Kidney epithelial cell (primary cell): ENCODE data around the gene PSORS1C1. TPM values are rescaled to one million over a fixed set of nuclear protein-coding genes. Genes with fewer than 3 reads are reported as not detected.

Experiments
- DNase-seq: peaks from one replicate; pipeline ENCODE4 v3.0.0-alpha.2; 2010; ENCODE audit warnings: low read depth
- H3K27me3 ChIP-seq: 2 replicates; pipeline ENCODE4 v1.6.0; 2011; ENCODE audit warnings: low read length; ENCODE audit not compliant: control insufficient read depth, insufficient read depth
- H3K36me3 ChIP-seq: 2 replicates; pipeline ENCODE4 v1.5.1; 2011; ENCODE audit warnings: low read length; ENCODE audit not compliant: control insufficient read depth, insufficient read depth
- H3K4me3 ChIP-seq: 2 replicates; pipeline ENCODE4 v1.5.1; 2011; ENCODE audit warnings: low read depth, mild to moderate bottlenecking, control low read depth, low read length
- total RNA-seq: library from RNA; depleted of rRNA; stranded (reverse); fragments of >200 nt; gene quantifications from 2 replicates; pipeline ENCODE4 v1.2.3, GENCODE V29; 2015
- TF ChIP-seq, protein P1 (sequence below): IDR thresholded peaks from 2 replicates; pipeline ENCODE4 v1.5.1; 2011; ENCODE audit warnings: mild to moderate bottlenecking, moderate library complexity, low read length, control low read depth, inconsistent platforms; ENCODE audit not compliant: insufficient read depth, poor library complexity, severe bottlenecking

Gene PSORS1C1
- total RNA-seq, 1 donor from 2014 or later, result 0.38 TPM

- H3K36me3 ChIP-seq, result peaks cover 1% of the 10 kb centered on the region
- H3K4me3 ChIP-seq, result no peak overlapping the region
- no peaks in the 10 kb centered on the region for H3K27me3 ChIP-seq
- DNase-seq, result no peak
- TF ChIP-seq, protein P1, sequence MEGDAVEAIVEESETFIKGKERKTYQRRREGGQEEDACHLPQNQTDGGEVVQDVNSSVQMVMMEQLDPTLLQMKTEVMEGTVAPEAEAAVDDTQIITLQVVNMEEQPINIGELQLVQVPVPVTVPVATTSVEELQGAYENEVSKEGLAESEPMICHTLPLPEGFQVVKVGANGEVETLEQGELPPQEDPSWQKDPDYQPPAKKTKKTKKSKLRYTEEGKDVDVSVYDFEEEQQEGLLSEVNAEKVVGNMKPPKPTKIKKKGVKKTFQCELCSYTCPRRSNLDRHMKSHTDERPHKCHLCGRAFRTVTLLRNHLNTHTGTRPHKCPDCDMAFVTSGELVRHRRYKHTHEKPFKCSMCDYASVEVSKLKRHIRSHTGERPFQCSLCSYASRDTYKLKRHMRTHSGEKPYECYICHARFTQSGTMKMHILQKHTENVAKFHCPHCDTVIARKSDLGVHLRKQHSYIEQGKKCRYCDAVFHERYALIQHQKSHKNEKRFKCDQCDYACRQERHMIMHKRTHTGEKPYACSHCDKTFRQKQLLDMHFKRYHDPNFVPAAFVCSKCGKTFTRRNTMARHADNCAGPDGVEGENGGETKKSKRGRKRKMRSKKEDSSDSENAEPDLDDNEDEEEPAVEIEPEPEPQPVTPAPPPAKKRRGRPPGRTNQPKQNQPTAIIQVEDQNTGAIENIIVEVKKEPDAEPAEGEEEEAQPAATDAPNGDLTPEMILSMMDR, result no peak
Observed at GRCh38 chr6:31143148-31143547, 28.5 kb downstream of the PSORS1C1 start.

GRCh38 chr6:31144296-31144969, 29.8 kb downstream of the PSORS1C1 start:
- Histone ChIP-seq H3K36me3 (peaks cover 1% of the 10 kb centered on the region), H3K27me3 (no peaks in the 10 kb centered on the region), H3K4me3 (no peak overlapping the region)
- TF ChIP-seq, protein P1, result no peak
- DNase-seq, result no peak

GRCh38 chr6:31144970-31145340, 30.4 kb downstream of the PSORS1C1 start:
- no peak for DNase-seq
- H3K36me3 ChIP-seq, result peaks cover 1% of the 10 kb centered on the region
- TF ChIP-seq, protein P1, result no peak
- H3K4me3 ChIP-seq, result no peak overlapping the region
- no peaks in the 10 kb centered on the region for H3K27me3 ChIP-seq

DNA sequence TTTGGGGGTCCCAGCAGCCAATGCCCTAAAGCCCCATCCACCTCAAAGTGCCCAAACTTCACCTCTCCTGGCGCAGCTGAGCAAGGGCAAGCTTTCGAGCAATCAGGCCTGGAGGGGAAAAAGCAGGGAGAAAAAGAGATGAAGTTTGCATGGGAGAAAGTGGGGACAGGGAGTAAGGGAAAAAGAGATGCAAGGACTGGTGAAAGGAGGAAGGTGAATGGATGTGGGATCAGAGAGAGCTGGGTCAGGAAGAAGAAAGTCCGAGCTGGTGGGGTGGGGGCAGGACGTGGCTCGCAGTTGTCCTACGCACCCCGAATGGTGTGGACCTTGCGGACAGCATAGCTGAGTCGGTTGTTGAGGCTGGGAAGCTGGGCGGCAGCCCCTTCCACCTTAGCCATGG, 30.8 kb downstream of the PSORS1C1 start:
- no peak for DNase-seq
- Histone ChIP-seq H3K4me3 (no peak overlapping the region), H3K36me3 (peaks cover 1% of the 10 kb centered on the region), H3K27me3 (no peaks in the 10 kb centered on the region)
- TF ChIP-seq, protein P1, result no peak

GRCh38 chr6:31149827-31150447, 35.3 kb downstream of the PSORS1C1 start:
- peaks cover 1% of the 10 kb centered on the region for H3K36me3 ChIP-seq
- H3K27me3 ChIP-seq, result no peaks in the 10 kb centered on the region
- H3K4me3 ChIP-seq, result no peak overlapping the region
- TF ChIP-seq, protein P1, result no peak
- no peak for DNase-seq
